K562 (cell line): ENCODE measurements around the gene NPEPPS. TPM values are rescaled to one million over a fixed set of nuclear protein-coding genes. Genes with fewer than 3 reads are reported as not detected.

Experiments
- ARID3B ChIP-seq: fragments of 250-450 bp; sonication (Bioruptor Pico); IDR thresholded peaks from 2 replicates; pipeline ENCODE4 v1.4.0; 2020; ENCODE audit warnings: borderline replicate concordance
- CREBBP ChIP-seq: IDR thresholded peaks from one replicate; pipeline ENCODE4 v1.6.1; 2012; ENCODE audit warnings: low read depth, mild to moderate bottlenecking, control low read depth, inconsistent platforms, low read length
- HDAC3 ChIP-seq: fragments of 450-650 bp; IDR thresholded peaks from 2 replicates; pipeline ENCODE4 v1.6.1; 2018; ENCODE audit warnings: borderline replicate concordance, mild to moderate bottlenecking, moderate library complexity; ENCODE audit not compliant: partially characterized antibody
- HOMEZ ChIP-seq: fragments of 250-450 bp; sonication (Bioruptor Pico); IDR thresholded peaks from 2 replicates; pipeline ENCODE4 v1.4.0; 2020; ENCODE audit warnings: mild to moderate bottlenecking, moderate library complexity
- JUND ChIP-seq, 2 experiments: IDR thresholded peaks; 2 replicates in 1 of 2; 3 replicates in 1 of 2; pipeline ENCODE4 v1.6.1; 2011; ENCODE audit warnings: borderline replicate concordance in 2 of 2, low read depth in 2 of 2, low read length in 2 of 2, improper control_type of control experiment in 1 of 2, missing biosample characterization in 1 of 2, missing genetic modification characterization in 1 of 2, missing genetic modification reagents in 1 of 2
- MCM3 ChIP-seq: fragments of 450-650 bp; IDR thresholded peaks from 2 replicates; pipeline ENCODE4 v1.6.1; 2016
- NBN ChIP-seq: fragments of 450-650 bp; IDR thresholded peaks from 2 replicates; pipeline ENCODE4 v1.6.1; 2016; ENCODE audit warnings: low read depth, mild to moderate bottlenecking
- OTX1 ChIP-seq: fragments of 450-650 bp; formaldehyde crosslinking; IDR thresholded peaks from 2 replicates; pipeline ENCODE4 v1.4.0; 2022; ENCODE audit warnings: mild to moderate bottlenecking
- RCOR1 ChIP-seq, 2 experiments: IDR thresholded peaks; 2 replicates each; pipeline ENCODE4 v1.6.1; 2012; ENCODE audit warnings: low read depth in 2 of 2, low read length in 2 of 2, borderline replicate concordance in 1 of 2, improper control_type of control experiment in 1 of 2
- ZBTB7A ChIP-seq: IDR thresholded peaks from 2 replicates; pipeline ENCODE4 v1.6.1; 2011; ENCODE audit warnings: low read depth, mild to moderate bottlenecking, low read length, moderate library complexity, borderline replicate concordance; ENCODE audit not compliant: control insufficient read depth
- ZNF12 ChIP-seq: sonication (generic); formaldehyde crosslinking; IDR thresholded peaks from 2 replicates; pipeline ENCODE4 v1.4.0; 2020; ENCODE audit warnings: mild to moderate bottlenecking, missing genetic modification reagents
- ZNF23 ChIP-seq: fragments of 250-450 bp; sonication (Bioruptor Pico); IDR thresholded peaks from 2 replicates; pipeline ENCODE4 v1.4.0; 2020; ENCODE audit warnings: mild to moderate bottlenecking
- ZNF316 ChIP-seq: fragments of 450-650 bp; IDR thresholded peaks from 2 replicates; pipeline ENCODE4 v1.6.1; 2016
- ZNF431 ChIP-seq: sonication (generic); formaldehyde crosslinking; IDR thresholded peaks from 2 replicates; pipeline ENCODE4 v1.8.0; 2022; ENCODE audit warnings: mild to moderate bottlenecking, missing genetic modification reagents
- polyA plus RNA-seq, 8 experiments: library from polyadenylated mRNA; depleted of rRNA in 4 of 8; stranded (reverse) in 5 of 8; unstranded in 3 of 8; fragments of >200 nt; fragmentation: Nextera tagmentation in 2 of 8; fragmentation: Illumina TruSeq in 1 of 8; extraction: Ambion mirVana in 2 of 8; extraction: Trizol in 1 of 8; gene quantifications; 2 replicates each; pipeline versions ENCODE4 v1.2.1 to v1.2.3, GENCODE V29; 2011 to 2014; ENCODE audit warnings: inconsistent platforms in 1 of 8, missing spikeins in 1 of 8
- total RNA-seq, 7 experiments: library from RNA; depleted of rRNA in 6 of 7; stranded (reverse); fragments of >200 nt in 6 of 7; fragmentation: Illumina TruSeq in 2 of 7; extraction: Trizol in 2 of 7; gene quantifications; 2 replicates each; pipeline versions ENCODE4 v1.2.1 to v1.2.3, GENCODE V29; 2011 to 2021; ENCODE audit warnings: low replicate concordance in 1 of 7
- TF ChIP-seq, protein P1 (sequence below): fragments of 250-450 bp; sonication (Bioruptor Pico); IDR thresholded peaks from 2 replicates; pipeline ENCODE4 v1.9.0; 2021; ENCODE audit warnings: mild to moderate bottlenecking
- TF ChIP-seq, protein P2 (sequence below), 2 experiments: IDR thresholded peaks in 1 of 2; conservative IDR thresholded peaks in 1 of 2; 2 replicates each; pipeline ENCODE4 v1.6.1; 2016; ENCODE audit warnings: low read depth in 2 of 2, mild to moderate bottlenecking in 1 of 2, missing compliant biosample characterization in 1 of 2, missing genetic modification characterization in 1 of 2, moderate library complexity in 1 of 2
- TF ChIP-seq, protein P3 (sequence below): fragments of 200-400 bp; formaldehyde crosslinking; IDR thresholded peaks from 2 replicates; pipeline ENCODE4 v1.6.1; 2017; ENCODE audit warnings: mild to moderate bottlenecking, low read depth, low read length, moderate library complexity

Gene NPEPPS
- total and polyA plus RNA-seq, 9 of the 15 experiments (the other 6 are each of a cell fraction or from before 2014, with no cell fraction given) = 21.4 to 108 (median 46.0) TPM

- TF ChIP-seq OTX1 (CRISPR knock-in tag) (no peak), JUND (IDR thresholded peaks at IDR 0.05; ENCODE audit: borderline replicate concordance, low read depth, low read length) (peak; percentile 19; the same call in 1 of the 2 replicates), JUND (tag; IDR thresholded peaks at IDR 0.05; ENCODE audit: borderline replicate concordance, low read depth, low read length) (no peak; the same call in 2 of the 3 replicates), ZNF23 (no peak), ARID3B (CRISPR knock-in tag) (no peak), RCOR1 (IDR thresholded peaks at IDR 0.05; ENCODE audit: borderline replicate concordance in 1 of 2, low read depth in 2 of 2, low read length in 2 of 2) (no peak), ZBTB7A (no peak), NBN (peak; percentile 57; the same call in 1 of the 2 replicates), ZNF12 (CRISPR knock-in tag) (no peak), CREBBP (no peak), ZNF316 (no peak), ZNF431 (CRISPR knock-in tag) (no peak), MCM3 (no peak), HOMEZ (CRISPR knock-in tag) (no peak), HDAC3 (no peak)
- TF ChIP-seq, protein P1, sequence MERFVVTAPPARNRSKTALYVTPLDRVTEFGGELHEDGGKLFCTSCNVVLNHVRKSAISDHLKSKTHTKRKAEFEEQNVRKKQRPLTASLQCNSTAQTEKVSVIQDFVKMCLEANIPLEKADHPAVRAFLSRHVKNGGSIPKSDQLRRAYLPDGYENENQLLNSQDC (CRISPR knock-in tag) = no peak
- TF ChIP-seq, protein P2, sequence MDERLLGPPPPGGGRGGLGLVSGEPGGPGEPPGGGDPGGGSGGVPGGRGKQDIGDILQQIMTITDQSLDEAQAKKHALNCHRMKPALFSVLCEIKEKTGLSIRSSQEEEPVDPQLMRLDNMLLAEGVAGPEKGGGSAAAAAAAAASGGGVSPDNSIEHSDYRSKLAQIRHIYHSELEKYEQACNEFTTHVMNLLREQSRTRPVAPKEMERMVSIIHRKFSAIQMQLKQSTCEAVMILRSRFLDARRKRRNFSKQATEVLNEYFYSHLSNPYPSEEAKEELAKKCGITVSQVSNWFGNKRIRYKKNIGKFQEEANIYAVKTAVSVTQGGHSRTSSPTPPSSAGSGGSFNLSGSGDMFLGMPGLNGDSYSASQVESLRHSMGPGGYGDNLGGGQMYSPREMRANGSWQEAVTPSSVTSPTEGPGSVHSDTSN (CRISPR knock-in tag; IDR thresholded peaks at IDR 0.05; ENCODE audit: low read depth) = no peak
- TF ChIP-seq, protein P2 (tag; conservative IDR thresholded peaks at IDR 0.05; ENCODE audit: low read depth) = no peak
- TF ChIP-seq, protein P3, sequence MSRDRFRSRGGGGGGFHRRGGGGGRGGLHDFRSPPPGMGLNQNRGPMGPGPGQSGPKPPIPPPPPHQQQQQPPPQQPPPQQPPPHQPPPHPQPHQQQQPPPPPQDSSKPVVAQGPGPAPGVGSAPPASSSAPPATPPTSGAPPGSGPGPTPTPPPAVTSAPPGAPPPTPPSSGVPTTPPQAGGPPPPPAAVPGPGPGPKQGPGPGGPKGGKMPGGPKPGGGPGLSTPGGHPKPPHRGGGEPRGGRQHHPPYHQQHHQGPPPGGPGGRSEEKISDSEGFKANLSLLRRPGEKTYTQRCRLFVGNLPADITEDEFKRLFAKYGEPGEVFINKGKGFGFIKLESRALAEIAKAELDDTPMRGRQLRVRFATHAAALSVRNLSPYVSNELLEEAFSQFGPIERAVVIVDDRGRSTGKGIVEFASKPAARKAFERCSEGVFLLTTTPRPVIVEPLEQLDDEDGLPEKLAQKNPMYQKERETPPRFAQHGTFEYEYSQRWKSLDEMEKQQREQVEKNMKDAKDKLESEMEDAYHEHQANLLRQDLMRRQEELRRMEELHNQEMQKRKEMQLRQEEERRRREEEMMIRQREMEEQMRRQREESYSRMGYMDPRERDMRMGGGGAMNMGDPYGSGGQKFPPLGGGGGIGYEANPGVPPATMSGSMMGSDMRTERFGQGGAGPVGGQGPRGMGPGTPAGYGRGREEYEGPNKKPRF = no peak
Observed at GRCh38 chr17:47650525-47651522, 119.9 kb downstream of the NPEPPS start (continued).
